BJ (cell line): Measurements from ENCODE around the gene ASCL4. TPM values are rescaled to one million over a fixed set of nuclear protein-coding genes. Genes with fewer than 3 reads are reported as not detected.

Experiments used
- CTCF ChIA-PET: fragments of 350-600 bp; formaldehyde crosslinking; extraction: SDS; loops from one replicate; lab custom pipeline; 2021; ENCODE audit warnings: antibody characterized with exemption, inconsistent platforms; lab: Yijun Ruan, JAX
- POLR2A ChIA-PET: fragments of 300-600 bp; sonication (Branson Sonifier 250); formaldehyde crosslinking; extraction: SDS; loops from one replicate; lab custom pipeline; 2021; ENCODE audit warnings: antibody characterized with exemption; lab: Charles Lee
- DNase-seq: peaks from one replicate; pipeline ENCODE4 v3.0.0-alpha.2; 2011; ENCODE audit warnings: low read depth
- H3K27me3 ChIP-seq: 2 replicates; pipeline ENCODE4 v1.6.0; 2011; ENCODE audit warnings: low read length; ENCODE audit not compliant: control insufficient read depth, insufficient read depth
- H3K36me3 ChIP-seq: 2 replicates; pipeline ENCODE4 v1.5.1; 2011; ENCODE audit warnings: low read length; ENCODE audit not compliant: control insufficient read depth, insufficient read depth
- H3K4me3 ChIP-seq: 2 replicates; pipeline ENCODE4 v1.5.1; 2011; ENCODE audit warnings: low read depth, mild to moderate bottlenecking, control low read depth, low read length
- polyA plus RNA-seq: library from polyadenylated mRNA; depleted of rRNA; stranded (reverse); fragments of >200 nt; gene quantifications from 2 replicates; pipeline ENCODE4 v1.2.3, GENCODE V29; 2011
- TF ChIP-seq, protein P1 (sequence below): IDR thresholded peaks from 2 replicates; pipeline ENCODE4 v1.5.1; 2011; ENCODE audit warnings: low read depth, mild to moderate bottlenecking, control low read depth, inconsistent platforms, low read length, moderate library complexity; ENCODE audit not compliant: insufficient read depth

The ASCL4 gene
- polyA plus RNA-seq, 1 experiment = not detected

DNA sequence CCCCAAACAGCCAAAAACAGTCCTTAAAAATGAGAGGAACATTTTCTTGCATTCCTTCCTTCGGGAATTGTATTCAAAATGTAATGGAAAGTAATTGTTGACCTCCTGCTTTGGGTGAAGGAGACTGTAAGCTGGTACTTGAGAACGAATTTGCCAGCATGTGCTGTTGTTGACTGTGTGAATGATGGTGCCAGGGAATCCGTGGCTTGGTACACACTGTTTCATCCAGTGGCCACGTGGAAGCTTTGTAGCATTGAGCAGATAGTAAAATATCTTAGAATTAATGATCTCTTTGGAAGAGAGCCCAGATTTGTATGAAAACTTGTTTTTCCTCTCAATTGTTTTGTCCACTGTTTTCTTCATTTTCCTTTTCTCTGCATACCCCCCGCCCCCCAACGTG is 1.7 kb downstream of the ASCL4 start:
- peaks cover 11% of the 10 kb centered on the region for H3K27me3 ChIP-seq
- no peak for DNase-seq
- no peaks in the 10 kb centered on the region for H3K36me3 ChIP-seq
- ChIA-PET CTCF (interaction anchor here (0.8 kb wide), 1 partner anchor 16 kb away, joined by 3 read pairs; no protein-coding TSS in a partner anchor), POLR2A (no interaction called here)
- H3K4me3 ChIP-seq = no peak overlapping the region
- TF ChIP-seq, protein P1, sequence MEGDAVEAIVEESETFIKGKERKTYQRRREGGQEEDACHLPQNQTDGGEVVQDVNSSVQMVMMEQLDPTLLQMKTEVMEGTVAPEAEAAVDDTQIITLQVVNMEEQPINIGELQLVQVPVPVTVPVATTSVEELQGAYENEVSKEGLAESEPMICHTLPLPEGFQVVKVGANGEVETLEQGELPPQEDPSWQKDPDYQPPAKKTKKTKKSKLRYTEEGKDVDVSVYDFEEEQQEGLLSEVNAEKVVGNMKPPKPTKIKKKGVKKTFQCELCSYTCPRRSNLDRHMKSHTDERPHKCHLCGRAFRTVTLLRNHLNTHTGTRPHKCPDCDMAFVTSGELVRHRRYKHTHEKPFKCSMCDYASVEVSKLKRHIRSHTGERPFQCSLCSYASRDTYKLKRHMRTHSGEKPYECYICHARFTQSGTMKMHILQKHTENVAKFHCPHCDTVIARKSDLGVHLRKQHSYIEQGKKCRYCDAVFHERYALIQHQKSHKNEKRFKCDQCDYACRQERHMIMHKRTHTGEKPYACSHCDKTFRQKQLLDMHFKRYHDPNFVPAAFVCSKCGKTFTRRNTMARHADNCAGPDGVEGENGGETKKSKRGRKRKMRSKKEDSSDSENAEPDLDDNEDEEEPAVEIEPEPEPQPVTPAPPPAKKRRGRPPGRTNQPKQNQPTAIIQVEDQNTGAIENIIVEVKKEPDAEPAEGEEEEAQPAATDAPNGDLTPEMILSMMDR = no peak

DNA sequence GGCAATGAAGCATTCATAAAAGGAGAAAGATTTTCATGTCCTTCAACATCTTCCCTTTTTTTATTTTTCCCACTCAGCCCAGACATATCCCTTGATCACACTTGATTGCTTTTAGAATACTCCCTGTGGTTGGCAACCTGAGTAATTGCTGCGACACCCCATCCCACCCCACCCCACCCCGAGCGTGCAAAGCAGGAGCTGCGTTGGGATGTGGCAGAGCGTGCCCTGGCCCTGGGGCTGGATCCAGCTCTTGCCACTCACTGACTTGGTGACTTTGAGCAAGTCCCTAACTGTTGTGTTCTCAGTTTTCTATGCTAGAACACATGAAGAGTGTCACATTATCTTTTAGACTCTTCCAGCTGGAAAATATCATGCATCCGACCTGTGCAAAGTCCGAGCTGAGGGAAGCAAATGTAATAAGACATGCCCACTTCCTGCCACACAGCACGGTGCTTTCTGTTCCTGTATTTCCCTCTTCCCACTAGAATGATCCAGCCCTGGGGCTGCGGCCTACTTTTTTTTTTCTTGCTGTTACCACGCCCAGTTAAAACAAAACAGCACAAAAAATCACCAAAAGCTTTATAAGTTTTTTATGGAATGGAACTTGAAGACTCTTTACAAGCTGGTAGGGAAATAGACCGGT is 4.0 kb downstream of the ASCL4 start:
- TF ChIP-seq, protein P1 = no peak
- DNase-seq = no peak
- Histone ChIP-seq H3K36me3 (no peaks in the 10 kb centered on the region), H3K27me3 (peaks cover 11% of the 10 kb centered on the region), H3K4me3 (no peak overlapping the region)
- ChIA-PET CTCF (no interaction called here), POLR2A (no interaction called here)

DNA sequence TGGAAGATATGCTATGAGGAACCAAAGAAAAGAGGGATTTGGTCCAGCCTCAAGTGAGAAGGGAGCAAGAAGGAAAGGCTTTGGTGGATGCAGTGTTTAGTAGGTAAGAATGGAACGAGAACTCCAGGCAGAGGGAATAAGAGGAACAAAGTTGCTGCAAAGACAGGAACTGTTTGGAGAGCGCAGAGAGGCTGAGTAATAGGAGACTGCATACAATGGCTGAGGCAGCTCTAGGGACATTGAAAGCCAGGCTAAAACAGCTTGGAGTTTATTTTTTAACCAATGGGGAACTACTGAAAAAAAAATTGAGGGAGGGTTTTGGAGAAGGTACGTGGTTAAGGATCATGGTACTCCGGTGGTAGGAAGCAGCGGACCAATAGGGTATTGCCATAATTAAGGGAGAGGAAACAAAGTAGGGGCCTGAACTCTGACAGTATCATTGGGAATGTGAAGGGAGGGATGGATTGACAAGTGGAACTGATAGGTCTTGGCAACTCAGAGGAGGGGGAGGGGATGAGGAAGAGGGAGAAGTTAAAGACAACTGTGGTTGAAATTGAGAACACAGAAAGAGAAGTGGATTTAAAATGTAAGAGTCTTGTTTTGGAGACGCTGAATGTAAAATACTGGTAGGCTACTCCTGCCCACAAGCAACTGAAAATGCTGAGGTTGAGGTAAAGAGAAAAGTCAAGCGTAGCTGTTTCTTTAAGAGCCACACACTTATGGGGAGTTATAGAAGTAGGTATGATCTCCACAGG is 4.8 kb downstream of the ASCL4 start:
- DNase-seq = no peak
- CTCF ChIA-PET = no interaction called here
- Histone ChIP-seq H3K27me3 (peaks cover 11% of the 10 kb centered on the region), H3K4me3 (no peak overlapping the region), H3K36me3 (no peaks in the 10 kb centered on the region)
- TF ChIP-seq, protein P1 = no peak
- POLR2A ChIA-PET = no interaction called here

DNA sequence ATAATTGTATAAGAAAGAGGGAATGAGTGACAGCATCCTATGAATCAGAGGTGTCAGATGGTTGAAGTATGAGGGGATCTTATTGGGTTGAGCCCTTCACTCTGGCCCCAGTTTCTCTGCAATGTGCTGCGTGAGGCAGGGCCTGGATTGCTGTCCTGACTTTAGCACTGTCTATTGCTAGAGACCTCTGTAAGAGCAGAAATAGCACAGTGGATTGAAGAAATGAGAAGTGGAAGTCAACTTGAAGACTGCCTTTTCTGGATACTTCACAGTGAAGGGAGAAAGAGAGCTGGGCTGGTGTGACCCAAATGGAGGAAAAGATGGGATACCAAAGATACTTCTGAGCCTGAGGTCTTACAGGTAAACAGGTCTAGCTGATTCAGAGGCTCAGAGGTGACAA is 5.8 kb downstream of the ASCL4 start:
- Histone ChIP-seq H3K27me3 (peaks cover 2% of the 10 kb centered on the region; the same call in 1 of the 2 replicates), H3K36me3 (no peaks in the 10 kb centered on the region), H3K4me3 (no peak overlapping the region)
- no peak for DNase-seq
- CTCF ChIA-PET = no interaction called here
- POLR2A ChIA-PET = no interaction called here
- TF ChIP-seq, protein P1 = no peak

DNA sequence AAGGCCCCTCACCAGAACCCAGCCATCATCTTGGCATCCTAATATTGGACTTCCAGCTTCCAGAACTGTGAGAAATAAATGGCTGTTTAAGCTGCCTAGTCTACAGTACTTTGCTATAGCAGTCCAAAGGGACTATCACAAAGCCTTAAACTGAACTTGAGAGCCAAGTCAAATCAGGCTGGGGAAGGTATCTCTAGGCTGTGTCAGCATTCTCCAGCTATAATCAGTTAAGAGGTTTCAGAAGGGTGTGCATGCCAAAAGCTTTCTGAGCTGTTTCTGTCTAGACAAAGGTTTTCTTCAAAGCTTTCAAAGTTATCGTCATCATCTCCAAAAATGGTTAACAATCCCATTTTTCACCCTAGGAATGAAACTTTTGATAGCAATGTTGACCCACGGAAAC is 7.6 kb downstream of the ASCL4 start:
- CTCF ChIA-PET = no interaction called here
- no peak overlapping the region for H3K4me3 ChIP-seq
- no peaks in the 10 kb centered on the region for H3K36me3 ChIP-seq
- TF ChIP-seq, protein P1 = no peak
- POLR2A ChIA-PET = no interaction called here
- H3K27me3 ChIP-seq = no peaks in the 10 kb centered on the region; the same call in 1 of the 2 replicates
- no peak for DNase-seq
